T-helper 1 cell (primary cell): ENCODE data around the gene NDUFAF2.
"Not testable (repeated sequence)": the region's sequence is repeated elsewhere in the genome, so short reads cannot be mapped to it uniquely, and the experiment has no call there.

ENCODE experiments used
- DNase-seq, 5 donors: peaks; one replicate each; pipeline ENCODE4 v3.0.0-alpha.2; 2012 to 2020

NDUFAF2 gene

GRCh38 chr5:61051267-61051666 is 106.3 kb downstream of the NDUFAF2 start:
- DNase-seq: no peak

GRCh38 chr5:61052882-61053281 is 107.9 kb downstream of the NDUFAF2 start:
- DNase-seq: no peak

- no peak for DNase-seq
Measured at GRCh38 chr5:61053937-61054336, 108.9 kb downstream of the NDUFAF2 start.

GRCh38 chr5:61055434-61056006 is 110.5 kb downstream of the NDUFAF2 start:
- peak in 1 of 5 donors; percentile 29 for DNase-seq

- no peak for DNase-seq
Measured at GRCh38 chr5:61059499-61059898, 114.5 kb downstream of the NDUFAF2 start.

GRCh38 chr5:61069150-61069549 is 124.1 kb downstream of the NDUFAF2 start:
- peak in 1 of 5 donors; percentile 3 for DNase-seq

- no peak for DNase-seq
Measured at GRCh38 chr5:61071526-61071925, 126.5 kb downstream of the NDUFAF2 start.

GRCh38 chr5:61076626-61077025 is 131.6 kb downstream of the NDUFAF2 start:
- DNase-seq: no peak

GRCh38 chr5:61081741-61082140 is 136.7 kb downstream of the NDUFAF2 start:
- DNase-seq: no peak

- DNase-seq: no peak
Measured at GRCh38 chr5:61082516-61083280, 137.7 kb downstream of the NDUFAF2 start.

GRCh38 chr5:61084658-61085057 is 139.7 kb downstream of the NDUFAF2 start:
- no peak for DNase-seq

GRCh38 chr5:61085885-61086284 is 140.9 kb downstream of the NDUFAF2 start:
- DNase-seq: no peak

- DNase-seq: no peak
Measured at GRCh38 chr5:61087921-61088320, 142.9 kb downstream of the NDUFAF2 start.

- no peak for DNase-seq
Measured at GRCh38 chr5:61089351-61089750, 144.3 kb downstream of the NDUFAF2 start.

GRCh38 chr5:61093046-61093771 is 148.2 kb downstream of the NDUFAF2 start:
- not testable (repeated sequence) for DNase-seq

GRCh38 chr5:61097465-61097864 is 152.5 kb downstream of the NDUFAF2 start:
- DNase-seq: no peak

- DNase-seq: no peak
Measured at GRCh38 chr5:61098251-61098995, 153.4 kb downstream of the NDUFAF2 start.

- no peak for DNase-seq
Measured at GRCh38 chr5:61100437-61100836, 155.4 kb downstream of the NDUFAF2 start.

GRCh38 chr5:61114441-61114840 is 169.4 kb downstream of the NDUFAF2 start:
- DNase-seq: no peak

- no peak for DNase-seq
Measured at GRCh38 chr5:61115968-61116367, 171.0 kb downstream of the NDUFAF2 start.

GRCh38 chr5:61119066-61119465 is 174.1 kb downstream of the NDUFAF2 start:
- DNase-seq: no peak

GRCh38 chr5:61120534-61120933 is 175.5 kb downstream of the NDUFAF2 start:
- DNase-seq: no peak

- no peak for DNase-seq
Measured at GRCh38 chr5:61123145-61123544, 178.1 kb downstream of the NDUFAF2 start.
